Thymus (tissue), 11 donors: Measurements from ENCODE around the gene ZNF354C. TPM values are rescaled to one million over a fixed set of nuclear protein-coding genes. Genes with fewer than 3 reads are reported as not detected.

ENCODE experiments used
- DNase-seq, 9 donors: peaks; one replicate each; pipeline ENCODE4 v3.0.0-alpha.2; 2013; ENCODE audit warnings: low spot score in 9 of 9, low read depth in 6 of 9, missing footprints in 1 of 9
- H3K27ac ChIP-seq, 2 donors: one replicate each; pipeline ENCODE4 v1.5.1; 2013; ENCODE audit warnings: control low read depth in 1 of 2, low read depth in 1 of 2, low read length in 1 of 2, mild to moderate bottlenecking in 1 of 2, moderate library complexity in 1 of 2
- H3K27me3 ChIP-seq, 2 donors: one replicate each; pipeline ENCODE4 v1.5.1; 2013; ENCODE audit warnings: low read length in 1 of 2; ENCODE audit not compliant: control insufficient read depth in 2 of 2, insufficient read depth in 1 of 2
- H3K36me3 ChIP-seq, 2 donors: one replicate each; pipeline ENCODE4 v1.5.1; 2013; ENCODE audit warnings: low read length in 1 of 2, mild to moderate bottlenecking in 1 of 2, moderate library complexity in 1 of 2; ENCODE audit not compliant: control insufficient read depth in 2 of 2, insufficient read depth in 2 of 2
- H3K4me1 ChIP-seq, 2 donors: one replicate each; pipeline ENCODE4 v1.5.1; 2013; ENCODE audit warnings: low read length in 2 of 2; ENCODE audit not compliant: control insufficient read depth in 2 of 2, insufficient read depth in 2 of 2
- H3K4me3 ChIP-seq, 2 donors: one replicate each; pipeline ENCODE4 v1.5.1; 2013; ENCODE audit warnings: low read length in 2 of 2, control low read depth in 1 of 2, mild to moderate bottlenecking in 1 of 2
- H3K9me3 ChIP-seq, 2 donors: one replicate each; pipeline ENCODE4 v1.5.1; 2013; ENCODE audit warnings: low read length in 1 of 2, mild to moderate bottlenecking in 1 of 2; ENCODE audit not compliant: control insufficient read depth in 2 of 2, insufficient read depth in 1 of 2
- WGBS: extraction: QIAGEN DNeasy Blood & Tissue Kit; methylation state at CpG from one replicate; pipeline ENCODE4 v1.1.7; 2013; 5-methylcytosine and 5-hydroxymethylcytosine counted together
- polyA plus RNA-seq: library from polyadenylated mRNA; stranded (reverse); fragments of 200-250 nt; gene quantifications from one replicate; pipeline ENCODE4 v1.2.3, GENCODE V29; 2013
- total RNA-seq: library from RNA; stranded (reverse); fragments of 120-200 nt; gene quantifications from one replicate; pipeline ENCODE4 v1.2.4, GENCODE V29; 2013
- donor health status: healthy.

The ZNF354C gene
- total and polyA plus RNA-seq, 2 donors: 2.3 to 6.0 TPM

DNA sequence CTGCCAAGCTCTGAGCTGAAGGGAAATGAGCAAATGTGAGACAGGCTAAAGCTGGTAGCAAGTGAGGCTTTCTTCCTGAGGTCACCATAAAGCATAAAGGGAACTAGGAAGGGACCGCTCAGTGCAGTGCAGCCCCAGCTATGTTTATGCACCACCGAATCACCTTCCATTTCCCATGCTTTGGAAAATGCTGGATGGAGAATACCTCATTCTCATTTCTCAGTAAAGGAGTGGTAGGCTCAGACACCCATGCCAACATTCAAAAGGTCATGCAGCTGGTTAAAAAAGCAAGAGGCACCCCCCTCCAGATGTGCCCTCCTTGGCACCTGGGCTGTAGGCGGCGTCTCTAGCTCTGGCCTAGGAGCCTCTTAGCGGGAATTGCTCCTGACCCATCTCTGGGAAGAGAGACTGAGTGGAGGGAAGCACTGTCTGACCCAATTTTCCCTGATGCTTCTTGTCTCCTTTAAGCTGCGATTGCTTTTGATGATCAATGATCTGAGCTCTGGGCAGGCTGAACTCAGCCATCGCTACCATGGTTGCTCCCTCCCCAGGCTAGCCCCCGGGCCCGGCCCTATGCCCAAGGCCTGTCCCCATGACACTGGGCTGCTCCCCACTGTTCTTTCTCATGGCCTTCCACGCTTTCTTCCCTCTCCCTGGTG lies 58.7 kb downstream of the ZNF354C start:
- no peaks in the 10 kb centered on the region for H3K27me3 ChIP-seq
- no peaks in the 10 kb centered on the region for H3K36me3 ChIP-seq
- 95% methylated on average over 10 of the region's 10 CpGs for whole genome bisulfite sequencing
- H3K4me1 ChIP-seq: no peaks in the 10 kb centered on the region
- no peak overlapping the region for H3K27ac ChIP-seq
- no peak for DNase-seq
- no peak overlapping the region for H3K4me3 ChIP-seq
- H3K9me3 ChIP-seq: peaks cover 6 to 82% of the 10 kb centered on the region in 2 donors

DNA sequence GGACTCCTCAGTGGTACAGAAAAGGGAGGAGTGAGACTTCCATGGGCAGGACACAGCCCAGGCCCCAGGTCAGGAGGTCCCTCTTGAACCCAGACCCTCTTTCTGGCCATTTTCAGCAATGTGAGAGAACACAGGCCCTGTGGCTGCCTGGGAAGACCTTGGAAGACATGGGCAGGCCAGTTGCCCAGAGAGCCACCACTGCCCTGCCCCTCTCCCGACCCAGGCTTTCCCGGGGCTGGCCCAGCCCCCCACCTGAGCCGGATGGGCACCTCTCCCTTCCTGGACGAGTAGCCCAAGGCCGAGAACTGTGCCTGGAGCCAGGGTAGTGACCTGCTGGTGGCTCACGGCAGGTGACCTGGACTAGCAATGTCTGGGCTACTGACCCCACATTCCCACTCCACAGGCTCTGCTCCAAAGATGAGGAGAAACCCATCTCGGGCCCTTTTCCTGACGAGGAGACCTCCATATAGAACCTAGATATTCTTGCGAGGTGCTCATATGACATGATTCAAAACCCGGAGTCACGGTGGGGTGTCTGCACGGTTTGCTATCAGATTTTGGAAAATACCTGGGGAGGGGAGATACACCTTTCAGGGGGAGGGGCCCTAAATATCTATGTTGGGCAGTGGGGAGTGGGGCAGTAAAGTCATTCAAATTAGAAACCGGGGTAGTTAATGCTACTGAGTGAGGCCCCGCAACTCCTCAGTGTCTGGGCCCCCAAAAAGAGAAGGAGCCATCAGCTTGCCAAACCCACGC lies 59.4 kb downstream of the ZNF354C start:
- Histone ChIP-seq H3K27ac (no peak overlapping the region), H3K9me3 (peaks cover 3 to 83% of the 10 kb centered on the region in 2 donors), H3K36me3 (no peaks in the 10 kb centered on the region), H3K27me3 (no peaks in the 10 kb centered on the region), H3K4me1 (no peaks in the 10 kb centered on the region), H3K4me3 (no peak overlapping the region)
- DNase-seq: no peak
- 95% methylated on average over 15 of the region's 15 CpGs for WGBS

DNA sequence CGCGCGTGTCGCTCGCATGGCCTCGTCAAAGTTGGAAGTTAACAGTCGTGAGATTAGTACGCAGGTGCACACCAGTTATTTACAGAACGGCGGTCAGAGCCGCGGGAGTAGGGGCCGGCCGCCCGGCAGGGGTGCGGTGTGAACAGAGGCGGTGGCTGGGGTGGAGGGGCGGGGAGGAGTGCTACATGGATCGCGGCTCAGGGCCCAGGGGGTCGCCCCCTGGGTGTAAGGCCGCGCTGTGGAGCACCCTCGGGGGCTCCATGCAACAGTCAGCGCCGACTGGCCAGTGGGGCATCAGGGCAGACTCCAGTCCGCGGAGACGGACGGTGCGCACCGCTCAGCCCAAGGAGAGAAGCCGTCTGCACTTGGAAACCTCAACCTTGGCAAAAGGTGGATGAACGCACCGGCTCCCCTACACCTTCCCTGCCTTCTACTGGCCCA lies 60.3 kb downstream of the ZNF354C start:
- Histone ChIP-seq H3K4me3 (no peak overlapping the region), H3K27ac (no peak overlapping the region), H3K27me3 (no peaks in the 10 kb centered on the region), H3K9me3 (peaks cover 3 to 88% of the 10 kb centered on the region in 2 donors), H3K36me3 (no peaks in the 10 kb centered on the region), H3K4me1 (no peaks in the 10 kb centered on the region)
- DNase-seq: no peak
- WGBS: 97% methylated on average over 35 of the region's 35 CpGs

DNA sequence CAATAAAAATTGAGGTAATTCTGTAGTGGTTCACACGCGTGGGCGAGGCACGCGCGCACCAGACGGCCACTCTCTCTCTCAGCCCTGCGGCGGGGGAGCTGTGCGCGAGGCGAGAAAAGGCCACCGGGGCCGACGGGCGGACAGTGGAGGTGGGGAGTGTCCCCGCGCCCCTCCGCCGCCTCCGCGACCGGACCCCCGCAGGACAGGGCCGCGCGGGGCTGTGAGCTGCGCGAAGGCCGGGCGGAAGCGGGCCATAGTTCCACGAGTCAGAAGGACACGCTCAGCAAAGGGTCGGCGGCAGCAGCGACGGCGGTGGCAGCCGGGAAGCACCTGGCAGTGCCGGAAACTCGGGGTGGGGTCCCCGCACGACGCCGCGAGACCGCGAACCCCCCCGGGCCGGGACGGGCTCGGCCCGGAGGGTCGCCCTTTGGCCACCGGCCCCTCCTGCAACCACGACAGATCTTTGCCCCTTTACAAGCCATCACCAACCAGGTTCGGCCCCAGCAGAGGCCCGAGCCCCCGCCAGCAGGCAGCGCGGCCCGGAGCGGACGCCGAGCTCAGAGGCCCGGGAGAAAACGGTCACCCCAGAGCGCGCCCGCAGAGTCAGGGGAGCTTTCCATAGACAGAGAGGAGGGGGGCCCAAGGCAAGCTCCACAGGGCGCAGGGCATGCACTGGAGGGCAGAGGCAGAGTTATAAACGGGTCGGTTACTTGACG lies 60.9 kb downstream of the ZNF354C start:
- 85% methylated on average over 75 of the region's 75 CpGs for WGBS
- Histone ChIP-seq H3K27ac (no peak overlapping the region), H3K4me3 (no peak overlapping the region), H3K4me1 (no peaks in the 10 kb centered on the region), H3K9me3 (peaks cover 3 to 88% of the 10 kb centered on the region in 2 donors), H3K27me3 (no peaks in the 10 kb centered on the region), H3K36me3 (no peaks in the 10 kb centered on the region)
- DNase-seq: no peak

DNA sequence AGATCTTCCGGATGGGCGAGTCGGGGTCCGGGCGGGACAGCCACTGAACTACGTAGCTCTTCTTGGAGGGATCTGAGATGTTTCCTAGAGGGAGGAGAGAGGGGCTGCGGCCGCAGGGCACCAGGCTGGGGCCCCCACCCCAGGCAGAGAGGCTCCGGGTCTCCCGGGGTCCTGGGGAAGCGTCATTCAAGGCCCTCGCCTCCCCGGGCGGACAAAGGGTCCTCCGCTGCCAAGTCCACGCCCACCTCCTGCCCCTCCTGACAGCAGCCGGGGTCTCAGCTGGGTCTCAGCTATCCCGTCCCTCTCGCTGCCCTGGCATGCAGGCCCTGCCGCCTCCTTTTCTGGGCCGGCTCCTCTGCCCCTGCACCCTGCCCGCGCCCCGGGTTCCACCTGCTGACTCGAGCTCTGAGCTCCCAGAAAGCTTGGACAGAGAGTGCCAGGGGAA lies 61.5 kb downstream of the ZNF354C start:
- no peaks in the 10 kb centered on the region for H3K27me3 ChIP-seq
- H3K4me1 ChIP-seq: no peaks in the 10 kb centered on the region
- no peaks in the 10 kb centered on the region for H3K36me3 ChIP-seq
- WGBS: 95% methylated on average over 25 of the region's 25 CpGs
- H3K27ac ChIP-seq: no peak overlapping the region
- no peak overlapping the region for H3K4me3 ChIP-seq
- no peak for DNase-seq
- H3K9me3 ChIP-seq: peaks cover 3 to 88% of the 10 kb centered on the region in 2 donors

DNA sequence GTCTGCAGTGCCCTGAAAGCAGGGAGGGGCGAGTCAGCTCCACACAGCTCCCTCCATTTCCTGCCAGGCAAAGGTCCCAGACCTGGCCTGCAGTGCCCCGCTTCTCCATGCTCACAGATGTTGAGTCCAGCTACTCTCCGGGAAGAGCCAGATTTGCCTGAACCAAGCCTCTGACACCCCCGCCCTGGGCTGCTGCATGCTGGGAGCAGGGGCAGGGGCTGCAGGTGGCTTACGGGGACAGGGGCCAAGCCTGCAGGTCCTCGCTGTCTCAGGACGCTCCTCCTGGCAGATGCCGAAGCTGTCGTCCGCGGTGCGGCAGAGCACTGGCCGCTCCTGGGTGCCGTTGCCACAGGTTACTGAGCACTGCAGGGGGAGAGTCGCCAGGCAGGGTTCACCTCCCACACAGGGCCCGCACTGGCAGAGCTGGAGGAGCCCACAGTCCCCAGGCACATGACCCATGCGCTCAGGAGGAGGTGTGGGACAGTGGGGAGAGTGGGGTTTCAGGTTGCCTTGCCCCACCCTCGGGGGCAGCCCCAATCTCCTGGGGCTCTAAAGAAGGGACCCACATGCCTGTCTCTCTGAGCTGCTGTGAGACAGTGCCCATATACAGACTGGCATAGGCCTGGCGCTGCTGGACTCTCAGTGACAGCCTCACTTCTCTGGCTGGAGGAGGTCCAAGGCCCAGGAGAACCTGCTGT lies 62.4 kb downstream of the ZNF354C start:
- 92% methylated on average over 19 of the region's 19 CpGs for WGBS
- H3K4me1 ChIP-seq: no peaks in the 10 kb centered on the region
- H3K27ac ChIP-seq: no peak overlapping the region
- H3K4me3 ChIP-seq: no peak overlapping the region
- no peaks in the 10 kb centered on the region for H3K27me3 ChIP-seq
- DNase-seq: no peak
- H3K9me3 ChIP-seq: peaks cover 4 to 91% of the 10 kb centered on the region in 2 donors
- no peaks in the 10 kb centered on the region for H3K36me3 ChIP-seq

DNA sequence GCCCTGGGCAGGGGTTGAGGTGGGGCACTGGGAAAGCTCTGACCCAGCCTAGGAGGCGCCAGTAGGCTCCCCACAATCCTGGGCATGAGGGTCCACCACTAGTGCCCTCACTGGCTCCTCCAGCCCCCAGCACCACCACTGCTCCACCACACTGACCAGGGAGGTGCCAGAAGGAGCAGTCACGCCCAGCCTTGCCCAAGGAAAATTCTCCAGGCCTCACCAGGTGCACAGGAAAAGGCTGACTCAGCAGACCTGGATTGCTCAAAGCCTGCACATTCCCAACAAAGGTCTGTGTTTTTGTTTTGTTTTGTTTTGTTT lies 62.9 kb downstream of the ZNF354C start:
- WGBS: 89% methylated on average over 2 of the region's 2 CpGs
- H3K27ac ChIP-seq: no peak overlapping the region
- H3K36me3 ChIP-seq: no peaks in the 10 kb centered on the region
- no peak for DNase-seq
- H3K4me3 ChIP-seq: no peak overlapping the region
- H3K4me1 ChIP-seq: no peaks in the 10 kb centered on the region
- H3K9me3 ChIP-seq: peaks cover 4 to 92% of the 10 kb centered on the region in 2 donors
- H3K27me3 ChIP-seq: no peaks in the 10 kb centered on the region

DNA sequence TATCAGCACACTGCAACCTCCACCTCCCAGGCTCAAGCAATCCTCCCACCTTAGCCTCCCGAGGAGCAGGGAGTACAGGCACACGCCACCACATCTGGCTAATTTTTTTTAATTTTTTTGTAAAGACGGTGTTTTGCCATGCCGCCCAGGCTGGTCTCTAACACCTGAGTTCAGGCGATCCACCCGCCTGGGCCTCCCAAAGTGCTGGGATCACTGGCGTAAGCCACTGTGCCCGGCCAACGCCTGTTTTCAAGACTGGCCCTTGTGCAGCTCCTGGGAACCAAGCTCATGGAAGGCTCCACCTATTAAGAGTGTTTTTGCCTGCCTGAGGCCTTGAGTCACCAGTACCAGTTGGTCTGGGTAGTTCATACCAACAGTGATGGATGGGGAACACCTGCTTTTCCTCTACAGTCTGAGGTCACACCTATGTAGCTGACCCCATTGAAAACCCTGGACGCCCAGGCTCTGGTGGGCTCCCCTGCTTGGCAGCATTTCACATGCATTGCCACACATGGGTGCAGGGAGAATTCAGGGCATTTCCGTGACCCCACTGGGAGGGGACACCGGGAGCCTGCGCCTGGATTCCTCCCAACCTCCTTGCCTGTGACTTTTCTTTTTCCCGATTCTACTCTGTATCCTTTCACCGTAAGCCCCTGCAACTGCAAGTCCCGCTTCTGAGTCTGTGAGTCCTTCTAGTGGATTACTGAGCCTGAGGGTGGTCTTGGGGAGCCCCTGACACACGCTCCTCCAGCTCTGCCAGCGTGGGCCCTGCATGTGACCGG lies 63.5 kb downstream of the ZNF354C start:
- Histone ChIP-seq H3K9me3 (peaks cover 4 to 94% of the 10 kb centered on the region in 2 donors), H3K36me3 (no peaks in the 10 kb centered on the region), H3K4me1 (no peaks in the 10 kb centered on the region), H3K27me3 (no peaks in the 10 kb centered on the region), H3K4me3 (no peak overlapping the region), H3K27ac (no peak overlapping the region)
- no peak for DNase-seq
- 98% methylated on average over 19 of the region's 19 CpGs for WGBS
